ENCODE results near the gene ACOT11. TPM values are rescaled to one million over a fixed set of nuclear protein-coding genes. Genes with fewer than 3 reads are reported as not detected.

Gene ACOT11
- total RNA-seq, 1 donor: 0.42 TPM

DNA sequence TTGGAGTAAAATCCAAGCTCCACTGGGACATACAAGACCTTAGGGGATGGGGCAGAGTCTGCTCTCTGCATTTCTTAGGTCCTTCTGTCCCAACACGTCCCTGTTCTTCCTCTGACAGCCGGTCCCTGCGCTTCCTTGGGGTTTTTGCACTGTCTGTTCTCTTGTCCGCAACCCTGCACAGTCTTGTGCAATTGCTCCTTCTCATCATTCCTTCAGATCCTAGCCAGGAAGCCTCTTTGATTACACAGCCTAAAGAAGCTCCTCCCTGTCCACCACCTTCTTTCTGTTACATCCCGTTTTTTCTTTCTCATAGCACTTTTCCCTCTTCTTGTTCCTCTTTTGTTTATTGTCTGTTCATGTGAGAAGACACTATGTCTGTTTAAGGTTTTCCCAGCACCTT is 19.9 kb downstream of the ACOT11 start:
- H3K9me3 ChIP-seq (ENCODE audit: low read depth, low read length): no peaks in the 10 kb centered on the region
- no peak overlapping the region for H3K4me3 ChIP-seq (ENCODE audit: low read length)
- peaks cover 19% of the 10 kb centered on the region for H3K4me1 ChIP-seq (ENCODE audit: insufficient read depth, low read length)
- no peaks in the 10 kb centered on the region for H3K27me3 ChIP-seq (ENCODE audit: insufficient read depth, low read length)

DNA sequence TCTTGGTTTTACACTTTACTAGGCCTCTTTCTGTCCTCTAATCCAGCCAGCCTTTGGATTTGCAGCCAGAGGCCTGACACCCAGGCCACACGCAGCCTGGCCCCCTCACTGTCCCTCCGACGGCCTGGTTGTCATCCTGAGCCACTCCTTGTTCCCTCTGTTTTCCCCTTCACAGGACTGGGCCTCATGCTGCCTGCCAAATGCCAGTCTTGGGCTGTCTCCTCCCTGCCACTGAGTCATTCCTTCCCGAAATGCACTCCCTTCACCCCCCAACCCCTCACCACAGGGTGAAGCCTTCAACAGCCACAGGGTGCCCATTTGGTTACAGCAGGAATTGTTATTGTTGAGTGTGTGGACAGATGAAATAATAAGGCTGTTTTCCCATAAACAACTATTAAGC is 21.3 kb downstream of the ACOT11 start:
- H3K9me3 ChIP-seq (ENCODE audit: low read depth, low read length): no peaks in the 10 kb centered on the region
- peaks cover 19% of the 10 kb centered on the region for H3K4me1 ChIP-seq (ENCODE audit: insufficient read depth, low read length)
- no peaks in the 10 kb centered on the region for H3K27me3 ChIP-seq (ENCODE audit: insufficient read depth, low read length)
- no peak overlapping the region for H3K4me3 ChIP-seq (ENCODE audit: low read length)

DNA sequence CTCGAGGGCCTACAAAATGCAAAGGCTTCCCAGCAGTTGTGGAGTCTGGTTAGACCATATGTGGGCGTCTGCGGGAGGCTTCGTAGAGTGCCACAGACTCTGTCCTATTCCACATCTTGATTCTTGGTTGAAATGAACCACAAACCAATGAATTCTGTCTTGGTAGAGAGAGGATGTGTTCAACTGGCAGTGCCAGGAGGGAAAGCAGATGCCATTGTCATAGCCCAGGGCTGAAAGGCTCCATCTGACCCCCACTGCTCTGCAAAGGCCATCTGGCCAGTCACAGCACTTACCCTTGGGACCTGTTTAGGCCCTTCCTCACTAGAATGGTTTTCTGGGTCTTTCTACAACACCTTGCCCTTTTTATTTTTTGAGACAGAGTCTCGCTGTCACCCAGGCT is 22.1 kb downstream of the ACOT11 start:
- Histone ChIP-seq H3K4me1 (ENCODE audit: insufficient read depth, low read length) (peaks cover 19% of the 10 kb centered on the region), H3K4me3 (ENCODE audit: low read length) (no peak overlapping the region), H3K9me3 (ENCODE audit: low read depth, low read length) (no peaks in the 10 kb centered on the region), H3K27me3 (ENCODE audit: insufficient read depth, low read length) (no peaks in the 10 kb centered on the region)

DNA sequence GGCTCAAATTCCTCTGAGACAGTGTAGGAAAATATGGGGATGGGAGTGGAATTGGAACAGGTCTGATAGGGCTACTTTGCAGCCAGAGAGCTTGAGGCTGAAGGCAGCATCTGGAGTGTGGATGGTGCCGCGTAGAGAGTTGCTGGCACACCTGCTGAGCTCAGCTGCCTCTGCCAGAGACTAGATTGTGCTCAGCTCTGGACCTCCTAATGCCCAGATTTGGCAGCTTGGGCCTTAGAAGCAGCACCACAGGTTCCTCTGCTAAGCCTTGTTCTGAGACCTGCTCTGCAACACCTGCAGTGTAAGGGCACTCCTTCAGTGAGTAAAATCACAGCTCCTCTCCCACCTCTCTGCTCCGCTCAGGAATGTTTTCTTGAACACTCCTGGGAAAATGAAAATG is 23.3 kb downstream of the ACOT11 start:
- H3K4me3 ChIP-seq (ENCODE audit: low read length): no peak overlapping the region
- no peaks in the 10 kb centered on the region for H3K9me3 ChIP-seq (ENCODE audit: low read depth, low read length)
- no peaks in the 10 kb centered on the region for H3K27me3 ChIP-seq (ENCODE audit: insufficient read depth, low read length)
- H3K4me1 ChIP-seq (ENCODE audit: insufficient read depth, low read length): peaks cover 19% of the 10 kb centered on the region

DNA sequence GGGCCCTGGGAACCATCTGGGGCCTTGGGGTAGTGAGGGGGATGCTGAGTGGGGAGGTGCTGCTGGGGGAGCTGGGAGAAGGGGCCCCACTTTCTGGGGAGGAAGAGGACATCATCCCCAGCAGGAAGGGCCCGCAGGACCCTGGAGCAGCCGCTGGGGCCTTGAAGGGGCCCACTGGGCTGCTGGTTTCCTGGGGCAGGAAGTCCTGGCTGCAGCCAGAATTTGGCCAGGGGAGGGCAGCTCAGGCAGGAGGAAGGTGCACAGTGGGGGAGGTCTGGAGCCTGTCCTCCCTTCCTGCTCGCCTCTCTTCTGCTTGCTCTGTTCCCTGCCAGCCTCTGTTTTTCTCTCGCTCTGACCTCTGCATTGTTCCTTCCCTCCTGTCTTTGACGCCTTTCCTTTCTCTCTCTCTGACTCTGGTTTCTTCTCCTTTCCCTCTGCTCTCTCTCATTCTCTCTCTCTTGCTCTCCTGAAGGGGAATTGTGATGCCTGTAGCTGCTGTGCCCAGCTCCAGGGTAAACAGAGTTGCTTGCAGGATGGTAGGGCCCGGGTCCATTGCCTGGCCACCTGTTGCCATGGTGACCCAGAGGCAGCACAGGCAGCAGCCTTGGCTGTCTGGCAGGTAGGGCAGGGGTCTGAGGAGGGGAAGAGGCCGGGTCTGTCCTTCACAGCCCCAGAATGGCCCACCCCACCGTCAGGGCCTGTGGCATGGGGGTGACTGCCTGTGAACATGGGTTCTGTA is 23.9 kb downstream of the ACOT11 start:
- no peaks in the 10 kb centered on the region for H3K27me3 ChIP-seq (ENCODE audit: insufficient read depth, low read length)
- H3K4me1 ChIP-seq (ENCODE audit: insufficient read depth, low read length): peaks cover 19% of the 10 kb centered on the region
- no peaks in the 10 kb centered on the region for H3K9me3 ChIP-seq (ENCODE audit: low read depth, low read length)
- no peak overlapping the region for H3K4me3 ChIP-seq (ENCODE audit: low read length)

DNA sequence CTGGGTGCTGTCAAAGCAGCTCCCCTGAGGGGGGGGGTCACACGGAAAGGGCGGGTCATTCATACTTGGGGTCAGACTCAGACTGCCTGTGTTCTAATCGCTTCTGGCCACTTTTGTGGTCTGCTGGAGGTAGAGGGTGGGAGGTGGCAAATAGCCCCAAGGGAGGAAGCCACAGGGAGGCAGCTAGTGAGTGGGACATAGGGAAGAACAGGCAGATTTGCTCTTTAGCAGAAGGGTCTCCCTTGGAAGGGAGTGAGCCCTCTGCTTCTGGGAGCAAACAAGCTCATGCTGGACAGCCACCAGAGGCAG is 24.5 kb downstream of the ACOT11 start:
- Histone ChIP-seq H3K4me3 (ENCODE audit: low read length) (no peak overlapping the region), H3K9me3 (ENCODE audit: low read depth, low read length) (no peaks in the 10 kb centered on the region), H3K27me3 (ENCODE audit: insufficient read depth, low read length) (no peaks in the 10 kb centered on the region)

DNA sequence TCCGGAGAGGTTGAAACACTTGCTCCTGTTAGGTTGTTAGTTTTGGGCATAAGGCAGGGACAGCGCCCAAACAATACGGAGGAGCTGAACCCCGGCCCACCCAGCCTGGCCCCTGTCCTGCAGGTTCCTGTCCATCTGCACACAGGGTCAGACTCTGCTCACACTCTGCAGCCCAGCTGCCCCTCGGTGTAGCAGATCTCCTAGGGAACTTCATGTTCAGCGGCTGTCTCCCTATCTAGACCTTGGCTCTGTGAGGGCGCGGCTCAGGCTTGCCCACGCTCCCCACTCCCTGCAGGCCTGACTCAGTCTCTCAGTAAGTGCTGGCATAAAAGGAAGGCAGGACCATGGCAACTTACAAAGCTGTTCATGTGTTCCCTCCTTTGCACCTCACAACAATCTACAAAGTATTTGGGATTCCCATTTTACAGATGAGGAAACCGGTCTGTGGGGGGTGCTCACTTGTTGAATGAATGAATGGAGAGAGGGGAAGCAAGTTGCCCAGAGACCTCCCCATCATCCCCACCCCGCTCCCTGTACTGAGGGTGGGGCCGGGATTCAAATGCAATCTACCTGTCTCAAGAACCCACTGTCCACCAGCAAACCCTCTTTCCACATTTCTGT is 26.2 kb downstream of the ACOT11 start:
- Histone ChIP-seq H3K27me3 (ENCODE audit: insufficient read depth, low read length) (no peaks in the 10 kb centered on the region), H3K9me3 (ENCODE audit: low read depth, low read length) (no peaks in the 10 kb centered on the region), H3K4me3 (ENCODE audit: low read length) (no peak overlapping the region), H3K4me1 (ENCODE audit: insufficient read depth, low read length) (peaks cover 12% of the 10 kb centered on the region)

More for the DNA sequence above, 24.5 kb downstream of the ACOT11 start:
- peaks cover 18% of the 10 kb centered on the region for H3K4me1 ChIP-seq (ENCODE audit: insufficient read depth, low read length)

DNA sequence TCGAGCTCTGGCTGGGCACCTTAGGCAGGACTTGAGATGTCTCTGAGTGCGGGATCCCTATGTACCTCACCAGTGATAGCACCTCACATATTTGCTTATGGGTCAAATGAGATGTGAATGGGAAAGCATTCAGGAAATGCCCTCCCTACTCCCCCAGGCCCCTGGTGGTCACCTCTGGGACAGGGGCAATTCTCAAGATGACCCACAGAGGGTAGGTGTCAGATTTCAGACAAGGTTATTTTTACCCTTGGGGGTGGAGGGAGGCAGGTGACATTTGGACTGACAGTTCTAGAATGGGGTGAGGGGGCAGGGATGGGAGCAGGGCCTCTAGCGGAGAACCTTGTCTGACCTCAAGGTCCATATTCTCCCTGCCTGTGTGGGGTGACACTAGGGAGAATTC is 27.1 kb downstream of the ACOT11 start:
- Histone ChIP-seq H3K4me1 (ENCODE audit: insufficient read depth, low read length) (peaks cover 12% of the 10 kb centered on the region), H3K27me3 (ENCODE audit: insufficient read depth, low read length) (no peaks in the 10 kb centered on the region), H3K9me3 (ENCODE audit: low read depth, low read length) (no peaks in the 10 kb centered on the region), H3K4me3 (ENCODE audit: low read length) (no peak overlapping the region)

DNA sequence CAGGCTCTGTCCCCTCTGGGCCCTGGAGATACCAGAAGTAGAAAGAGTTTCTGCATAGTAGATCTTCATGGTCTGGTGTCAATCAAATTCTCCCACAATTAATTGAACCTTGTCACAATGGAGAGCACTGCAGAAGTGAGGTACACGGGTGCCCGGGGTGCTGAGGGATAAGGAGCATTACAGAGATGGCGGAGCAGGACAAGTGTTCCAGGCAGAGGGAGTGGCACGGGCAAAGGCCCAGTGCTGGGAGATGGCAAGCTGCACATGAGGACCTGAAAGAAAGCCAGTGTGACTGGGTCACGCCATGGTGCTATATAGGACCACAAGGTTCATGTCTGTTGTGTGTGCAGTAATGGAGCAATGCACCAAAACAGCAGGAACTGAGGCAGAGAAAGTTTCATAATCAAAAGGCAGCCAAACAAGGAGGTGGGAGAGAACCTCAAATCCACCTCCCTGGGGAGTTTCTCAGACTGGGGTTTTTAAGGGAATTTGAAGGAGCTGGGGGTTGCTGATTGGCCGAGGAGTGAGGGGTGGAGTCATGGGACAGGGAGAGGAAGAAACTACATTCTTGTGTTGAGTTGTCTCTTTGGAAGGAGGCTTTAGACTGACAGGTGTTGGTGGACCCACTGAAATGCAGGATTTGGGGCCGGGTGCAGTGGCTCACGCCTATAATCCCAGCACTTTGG is 27.7 kb downstream of the ACOT11 start:
- no peaks in the 10 kb centered on the region for H3K9me3 ChIP-seq (ENCODE audit: low read depth, low read length)
- peaks cover 12% of the 10 kb centered on the region for H3K4me1 ChIP-seq (ENCODE audit: insufficient read depth, low read length)
- no peak overlapping the region for H3K4me3 ChIP-seq (ENCODE audit: low read length)
- no peaks in the 10 kb centered on the region for H3K27me3 ChIP-seq (ENCODE audit: insufficient read depth, low read length)

DNA sequence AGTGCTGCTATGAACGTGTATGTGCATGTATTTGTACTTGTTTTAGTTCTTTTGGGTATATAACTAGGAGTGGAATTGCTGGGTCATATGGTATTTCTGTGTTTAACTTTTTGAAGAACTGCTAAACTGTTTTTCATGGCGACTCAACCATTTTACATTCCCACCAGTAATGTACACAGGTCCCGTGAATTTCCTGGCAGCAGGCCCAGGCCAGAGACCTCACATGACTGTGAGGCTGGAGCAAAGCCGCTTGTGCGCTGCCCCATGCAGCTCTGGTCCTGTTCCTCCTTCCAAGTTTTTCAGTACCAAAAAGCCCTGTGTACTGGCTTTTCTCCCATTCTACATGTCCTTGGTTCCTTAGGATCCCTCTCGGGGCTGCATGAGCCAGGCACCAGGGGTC is 29.6 kb downstream of the ACOT11 start:
- Histone ChIP-seq H3K9me3 (ENCODE audit: low read depth, low read length) (no peaks in the 10 kb centered on the region), H3K4me3 (ENCODE audit: low read length) (no peak overlapping the region), H3K4me1 (ENCODE audit: insufficient read depth, low read length) (no peaks in the 10 kb centered on the region), H3K27me3 (ENCODE audit: insufficient read depth, low read length) (no peaks in the 10 kb centered on the region)

DNA sequence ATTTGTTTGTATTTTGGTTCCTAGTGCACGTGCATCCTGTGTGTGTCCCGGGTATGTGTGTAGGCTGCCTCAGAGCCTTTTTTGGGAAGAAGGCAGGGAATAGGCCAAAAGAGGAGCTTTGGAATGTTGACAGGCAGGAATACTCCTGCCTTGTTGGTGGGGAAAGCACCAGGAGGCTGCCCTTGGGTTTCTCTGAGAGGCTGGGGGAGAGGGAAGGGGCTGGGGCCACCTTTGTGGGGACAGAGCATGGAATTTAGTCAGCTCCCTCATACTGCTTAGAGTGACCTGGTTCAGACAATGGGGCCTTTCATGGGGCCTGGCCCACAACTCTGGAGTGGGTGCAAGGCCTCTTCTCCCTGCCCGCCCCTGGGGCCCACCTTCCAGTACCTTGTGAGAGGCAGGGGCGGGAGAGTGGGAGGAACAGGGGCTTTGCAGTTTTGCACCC is 31.3 kb downstream of the ACOT11 start:
- Histone ChIP-seq H3K9me3 (ENCODE audit: low read depth, low read length) (no peaks in the 10 kb centered on the region), H3K27me3 (ENCODE audit: insufficient read depth, low read length) (no peaks in the 10 kb centered on the region), H3K4me3 (ENCODE audit: low read length) (no peak overlapping the region), H3K4me1 (ENCODE audit: insufficient read depth, low read length) (no peaks in the 10 kb centered on the region)

DNA sequence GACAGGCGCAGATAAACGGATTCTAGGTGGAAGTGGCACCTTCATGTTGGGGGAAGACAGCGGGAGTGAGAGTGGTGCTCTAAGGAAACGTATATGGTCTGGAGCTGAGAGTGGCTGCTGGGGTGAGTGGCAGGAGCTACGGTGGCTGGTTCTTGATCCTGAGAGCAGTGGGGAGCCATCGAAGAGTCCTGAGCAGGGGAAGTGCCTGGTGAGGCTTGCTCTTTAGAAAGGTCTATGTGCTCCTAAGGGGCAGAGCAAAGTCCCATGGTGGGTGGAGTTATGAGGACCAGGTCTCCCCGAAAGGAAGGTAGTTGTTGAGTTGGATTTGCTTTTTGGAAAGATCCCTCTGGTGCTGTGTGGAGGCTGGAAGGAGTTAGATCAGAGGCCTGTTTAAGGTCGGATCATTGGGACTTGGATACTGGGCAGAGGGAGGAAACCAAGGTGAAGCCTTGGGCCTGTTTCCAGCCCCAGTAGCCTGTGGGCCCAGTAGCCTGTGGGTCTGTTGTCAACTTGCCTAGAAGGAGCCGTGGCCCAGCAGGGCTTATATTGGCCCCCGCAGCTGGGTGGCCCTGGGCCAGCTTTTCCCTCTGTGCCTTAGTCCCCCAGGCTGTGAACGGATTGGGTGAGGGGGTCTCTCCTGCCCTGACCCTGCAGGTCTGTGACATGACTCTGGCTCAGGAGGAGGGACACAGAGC is 33.0 kb downstream of the ACOT11 start:
- no peaks in the 10 kb centered on the region for H3K27me3 ChIP-seq (ENCODE audit: insufficient read depth, low read length)
- no peaks in the 10 kb centered on the region for H3K4me1 ChIP-seq (ENCODE audit: insufficient read depth, low read length)
- no peaks in the 10 kb centered on the region for H3K9me3 ChIP-seq (ENCODE audit: low read depth, low read length)
- no peak overlapping the region for H3K4me3 ChIP-seq (ENCODE audit: low read length)

DNA sequence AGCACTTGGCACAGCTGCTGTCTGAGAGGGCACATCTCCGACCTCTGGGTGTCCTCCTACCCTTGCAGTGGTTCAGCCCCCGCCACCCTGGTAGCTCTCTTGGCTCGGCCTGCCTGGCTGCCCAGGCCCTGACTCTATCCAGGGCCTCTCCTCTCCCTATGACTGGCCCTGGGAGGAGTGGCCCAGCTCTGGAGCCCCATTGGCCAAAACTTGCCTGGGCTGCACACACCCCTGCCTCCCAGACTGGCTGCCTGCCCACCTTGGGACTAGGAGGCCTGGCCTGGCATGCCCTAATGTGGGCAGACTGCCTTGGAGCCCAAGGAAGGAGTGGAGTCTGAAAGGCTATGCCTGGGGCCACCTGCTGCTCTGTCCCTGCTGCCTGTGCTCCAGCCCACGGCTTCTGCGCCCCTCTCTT is 33.6 kb downstream of the ACOT11 start:
- Histone ChIP-seq H3K27me3 (ENCODE audit: insufficient read depth, low read length) (no peaks in the 10 kb centered on the region), H3K4me1 (ENCODE audit: insufficient read depth, low read length) (no peaks in the 10 kb centered on the region), H3K9me3 (ENCODE audit: low read depth, low read length) (no peaks in the 10 kb centered on the region), H3K4me3 (ENCODE audit: low read length) (no peak overlapping the region)

DNA sequence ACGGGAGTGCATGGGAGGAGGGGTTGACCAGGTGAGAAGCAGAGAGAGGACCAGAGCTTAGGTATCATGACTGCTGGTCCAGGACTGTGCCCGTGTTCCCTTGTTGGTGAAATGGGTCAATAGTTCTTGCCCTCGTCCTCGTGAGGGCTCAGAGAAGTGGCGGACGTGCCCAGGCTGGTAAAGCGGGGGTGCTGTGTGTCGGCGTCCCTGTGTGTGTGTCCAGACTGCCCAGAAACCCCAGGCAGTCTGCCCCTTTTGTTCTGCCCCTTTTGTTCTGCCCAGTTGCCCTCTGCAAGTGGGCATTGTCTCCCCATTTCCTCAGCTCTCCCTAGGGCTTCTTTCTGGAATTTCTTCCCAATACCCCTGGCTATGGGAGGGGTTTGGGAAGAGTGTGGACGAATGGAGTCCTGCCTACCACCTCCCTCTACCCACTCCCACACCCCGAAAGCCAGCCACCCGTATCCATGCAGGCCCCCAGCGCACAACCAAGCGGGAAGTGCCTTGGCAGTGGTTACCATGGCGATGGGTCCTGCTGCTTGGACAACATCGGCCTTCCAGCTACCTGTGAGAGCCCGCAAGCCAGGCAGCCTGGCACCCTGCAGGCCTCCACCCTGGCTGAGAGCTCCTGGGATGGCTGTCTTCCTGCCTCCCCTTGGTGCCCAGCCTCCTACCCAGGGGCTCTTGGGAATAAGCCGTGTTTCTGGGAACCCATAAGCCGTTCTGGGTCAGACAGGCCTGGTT is 34.7 kb downstream of the ACOT11 start:
- Histone ChIP-seq H3K27me3 (ENCODE audit: insufficient read depth, low read length) (no peaks in the 10 kb centered on the region), H3K4me3 (ENCODE audit: low read length) (no peak overlapping the region), H3K4me1 (ENCODE audit: insufficient read depth, low read length) (no peaks in the 10 kb centered on the region), H3K9me3 (ENCODE audit: low read depth, low read length) (no peaks in the 10 kb centered on the region)

DNA sequence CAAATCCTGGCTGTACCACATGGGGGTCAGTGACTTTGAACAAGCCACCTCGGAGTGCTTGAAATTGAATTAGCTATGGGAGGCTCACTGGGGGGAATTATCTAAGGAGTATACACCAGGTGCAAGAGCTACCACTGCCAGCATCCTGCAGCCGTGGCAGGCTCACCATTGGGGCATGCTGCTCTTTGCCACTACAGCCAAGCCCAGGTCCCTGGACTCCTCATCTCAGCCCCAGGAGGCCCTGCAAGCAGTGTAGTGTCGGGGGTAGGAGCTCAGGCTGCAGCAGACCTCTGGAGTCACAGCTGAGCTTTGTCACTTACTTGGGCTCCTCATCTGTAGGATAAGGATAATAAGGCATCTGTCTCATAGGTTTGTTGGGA is 35.3 kb downstream of the ACOT11 start:
- Histone ChIP-seq H3K27me3 (ENCODE audit: insufficient read depth, low read length) (no peaks in the 10 kb centered on the region), H3K4me1 (ENCODE audit: insufficient read depth, low read length) (no peaks in the 10 kb centered on the region), H3K9me3 (ENCODE audit: low read depth, low read length) (no peaks in the 10 kb centered on the region), H3K4me3 (ENCODE audit: low read length) (no peak overlapping the region)

Measured in mononuclear cell (primary cell).